K562 (cell line): ENCODE data around the gene TSPAN32. TPM values are rescaled to one million over a fixed set of nuclear protein-coding genes. Genes with fewer than 3 reads are reported as not detected.

ENCODE experiments used
- BACH1 ChIP-seq: fragments of 200-800 bp; sonication (Bioruptor generic); IDR thresholded peaks from 2 replicates; pipeline ENCODE4 v1.6.1; 2016; ENCODE audit warnings: missing genetic modification characterization, missing compliant biosample characterization
- COPS2 ChIP-seq: fragments of 450-650 bp; conservative IDR thresholded peaks from 2 replicates; pipeline ENCODE4 v1.6.1; 2016; ENCODE audit warnings: mild to moderate bottlenecking, moderate library complexity
- DIDO1 ChIP-seq: fragments of 450-650 bp; IDR thresholded peaks from 2 replicates; pipeline ENCODE4 v1.6.1; 2016; ENCODE audit warnings: low read depth, missing biosample characterization, missing genetic modification characterization
- GATAD2B ChIP-seq: fragments of 450-650 bp; IDR thresholded peaks from 2 replicates; pipeline ENCODE4 v1.6.1; 2017; ENCODE audit warnings: mild to moderate bottlenecking, borderline replicate concordance
- GTF2F1 ChIP-seq: IDR thresholded peaks from 2 replicates; pipeline ENCODE4 v1.6.1; 2011; ENCODE audit warnings: low read depth, low read length, improper control_type of control experiment
- HMG20A ChIP-seq: fragments of 450-650 bp; formaldehyde crosslinking; conservative IDR thresholded peaks from 2 replicates; pipeline ENCODE4 v1.4.0; 2020; ENCODE audit warnings: mild to moderate bottlenecking, mixed read lengths
- KAT2B ChIP-seq: IDR thresholded peaks from one replicate; pipeline ENCODE4 v1.6.1; 2012; ENCODE audit warnings: low read depth, mild to moderate bottlenecking, control low read depth, inconsistent platforms, low read length, moderate library complexity
- NFIC ChIP-seq: fragments of 450-650 bp; IDR thresholded peaks from 2 replicates; pipeline ENCODE4 v1.6.1; 2017; ENCODE audit warnings: mild to moderate bottlenecking, inconsistent platforms
- PHF21A ChIP-seq: fragments of 450-650 bp; IDR thresholded peaks from 2 replicates; pipeline ENCODE4 v1.6.1; 2017; ENCODE audit warnings: low read depth, borderline replicate concordance
- POU5F1 ChIP-seq: fragments of 150-350 bp; IDR thresholded peaks from 2 replicates; pipeline ENCODE4 v1.6.1; 2014; ENCODE audit warnings: borderline replicate concordance, low read length, low read depth, mild to moderate bottlenecking; ENCODE audit not compliant: partially characterized antibody
- RBM15 ChIP-seq: fragments of 200-400 bp; formaldehyde crosslinking; IDR thresholded peaks from 2 replicates; pipeline ENCODE4 v1.6.1; 2018; ENCODE audit warnings: mild to moderate bottlenecking, low read length, moderate library complexity; ENCODE audit not compliant: insufficient read depth
- SIN3B ChIP-seq: fragments of 450-650 bp; IDR thresholded peaks from 2 replicates; pipeline ENCODE4 v1.6.1; 2017; ENCODE audit warnings: low read depth, mild to moderate bottlenecking, moderate library complexity
- SP1 ChIP-seq: sonication (generic); formaldehyde crosslinking; IDR thresholded peaks from 2 replicates; pipeline ENCODE4 v1.8.1; 2022; ENCODE audit warnings: mild to moderate bottlenecking, missing genetic modification reagents
- SUPT5H ChIP-seq: fragments of 450-650 bp; IDR thresholded peaks from 2 replicates; pipeline ENCODE4 v1.6.1; 2016
- TCFL5 ChIP-seq: fragments of 250-450 bp; sonication (Bioruptor Pico); conservative IDR thresholded peaks from 2 replicates; pipeline ENCODE4 v1.6.1; 2021; ENCODE audit warnings: mild to moderate bottlenecking, moderate library complexity, matching md5 sums
- U2AF2 ChIP-seq: fragments of 200-400 bp; formaldehyde crosslinking; optimal IDR thresholded peaks from 2 replicates; pipeline ENCODE3; 2017; ENCODE audit warnings: low read depth, mild to moderate bottlenecking, low read length
- ZNF57 ChIP-seq: fragments of 450-650 bp; formaldehyde crosslinking; IDR thresholded peaks from 2 replicates; pipeline ENCODE4 v1.4.0; 2020; ENCODE audit warnings: mild to moderate bottlenecking, moderate library complexity
- ZNF696 ChIP-seq: fragments of 250-450 bp; sonication (Bioruptor Pico); conservative IDR thresholded peaks from 2 replicates; pipeline ENCODE4 v1.4.0; 2020; ENCODE audit warnings: mild to moderate bottlenecking, moderate library complexity
- ZNF785 ChIP-seq: fragments of 250-450 bp; sonication (Bioruptor Pico); IDR thresholded peaks from 2 replicates; pipeline ENCODE4 v1.4.0; 2020; ENCODE audit warnings: mild to moderate bottlenecking
- polyA plus RNA-seq, 8 experiments: library from polyadenylated mRNA; depleted of rRNA in 4 of 8; stranded (reverse) in 5 of 8; unstranded in 3 of 8; fragments of >200 nt; fragmentation: Nextera tagmentation in 2 of 8; fragmentation: Illumina TruSeq in 1 of 8; extraction: Ambion mirVana in 2 of 8; extraction: Trizol in 1 of 8; gene quantifications; 2 replicates each; pipeline versions ENCODE4 v1.2.1 to v1.2.3, GENCODE V29; 2011 to 2014; ENCODE audit warnings: inconsistent platforms in 1 of 8, missing spikeins in 1 of 8
- total RNA-seq, 7 experiments: library from RNA; depleted of rRNA in 6 of 7; stranded (reverse); fragments of >200 nt in 6 of 7; fragmentation: Illumina TruSeq in 2 of 7; extraction: Trizol in 2 of 7; gene quantifications; 2 replicates each; pipeline versions ENCODE4 v1.2.1 to v1.2.3, GENCODE V29; 2011 to 2021; ENCODE audit warnings: low replicate concordance in 1 of 7
- TF ChIP-seq, protein P1 (sequence below): sonication (generic); IDR thresholded peaks from 2 replicates; pipeline ENCODE4 v1.6.1; 2016
- TF ChIP-seq, protein P2 (sequence below): fragments of 450-650 bp; formaldehyde crosslinking; IDR thresholded peaks from 2 replicates; pipeline ENCODE4 v1.4.0; 2020; ENCODE audit warnings: mild to moderate bottlenecking, mixed read lengths
- TF ChIP-seq, protein P3 (sequence below): fragments of 450-650 bp; formaldehyde crosslinking; IDR thresholded peaks from 2 replicates; pipeline ENCODE4 v1.4.0; 2020; ENCODE audit warnings: mild to moderate bottlenecking
- TF ChIP-seq, protein P4 (sequence below): fragments of 250-450 bp; sonication (Bioruptor Pico); IDR thresholded peaks from 2 replicates; pipeline ENCODE4 v1.8.0; 2021; ENCODE audit warnings: mild to moderate bottlenecking, moderate library complexity

Gene TSPAN32
- total and polyA plus RNA-seq, 9 of the 15 experiments (the other 6 are each of a cell fraction or from before 2014, with no cell fraction given), result 0.21 to 7.3 (median 2.6) TPM

DNA sequence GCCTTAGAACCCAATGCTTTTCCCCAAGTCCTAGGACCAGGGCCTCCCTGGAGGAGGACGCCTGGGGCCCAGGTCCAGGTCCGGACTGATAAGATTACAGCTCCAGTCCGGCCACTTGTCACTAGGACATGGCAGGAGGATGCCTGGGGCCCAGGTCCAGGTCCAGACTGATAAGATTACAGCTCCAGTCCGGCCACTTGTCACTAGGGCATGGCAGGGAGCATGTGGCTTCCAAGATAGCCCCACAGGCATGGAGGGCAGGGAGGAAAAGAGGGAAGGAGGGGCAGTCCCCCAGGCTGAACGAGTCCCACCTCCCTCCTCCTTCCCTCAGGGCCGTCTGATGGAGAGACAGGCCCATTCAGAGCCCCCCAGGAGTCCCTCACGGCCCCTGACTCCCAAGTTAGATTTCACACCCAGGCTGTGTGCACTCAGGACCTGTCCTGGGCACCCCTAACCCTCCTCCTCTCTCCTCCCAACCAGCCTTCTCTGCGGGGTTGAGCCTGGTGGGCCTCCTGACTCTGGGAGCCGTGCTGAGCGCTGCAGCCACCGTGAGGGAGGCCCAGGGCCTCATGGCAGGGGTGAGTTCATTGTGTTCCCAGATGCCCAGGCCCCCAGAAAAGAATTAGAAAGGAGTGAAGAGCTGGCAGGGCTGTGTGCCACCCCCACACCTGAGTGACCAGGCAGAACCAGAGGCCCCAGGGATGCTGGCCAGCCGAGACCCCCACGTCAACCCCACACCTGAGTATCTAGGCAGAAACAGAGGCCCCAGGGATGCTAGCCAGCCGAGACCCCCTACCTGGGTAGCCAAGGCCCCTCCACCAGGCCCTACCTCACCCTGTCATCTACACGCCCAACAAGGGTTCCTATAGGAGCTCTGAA, 2.1 kb downstream of the TSPAN32 start (continued):
- TF ChIP-seq DIDO1 (tag) (no peak), ZNF785 (CRISPR knock-in tag) (no peak), HMG20A (CRISPR knock-in tag) (no peak), TCFL5 (no peak; the same call in 1 of the 2 replicates), BACH1 (tag) (no peak), U2AF2 (no peak), KAT2B (no peak), SIN3B (no peak), PHF21A (peak; percentile 65; the same call in 1 of the 2 replicates), GTF2F1 (no peak), RBM15 (no peak), ZNF57 (CRISPR knock-in tag) (peak; percentile 68; the same call in 1 of the 2 replicates), COPS2 (no peak), ZNF696 (CRISPR knock-in tag) (no peak), GATAD2B (peak; percentile 87; the same call in 1 of the 2 replicates), POU5F1 (no peak), SP1 (CRISPR knock-in tag) (peak; percentile 79), NFIC (peak; percentile 97), SUPT5H (no peak)
- TF ChIP-seq, protein P1, sequence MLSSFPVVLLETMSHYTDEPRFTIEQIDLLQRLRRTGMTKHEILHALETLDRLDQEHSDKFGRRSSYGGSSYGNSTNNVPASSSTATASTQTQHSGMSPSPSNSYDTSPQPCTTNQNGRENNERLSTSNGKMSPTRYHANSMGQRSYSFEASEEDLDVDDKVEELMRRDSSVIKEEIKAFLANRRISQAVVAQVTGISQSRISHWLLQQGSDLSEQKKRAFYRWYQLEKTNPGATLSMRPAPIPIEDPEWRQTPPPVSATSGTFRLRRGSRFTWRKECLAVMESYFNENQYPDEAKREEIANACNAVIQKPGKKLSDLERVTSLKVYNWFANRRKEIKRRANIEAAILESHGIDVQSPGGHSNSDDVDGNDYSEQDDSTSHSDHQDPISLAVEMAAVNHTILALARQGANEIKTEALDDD, result no peak
- TF ChIP-seq, protein P2, sequence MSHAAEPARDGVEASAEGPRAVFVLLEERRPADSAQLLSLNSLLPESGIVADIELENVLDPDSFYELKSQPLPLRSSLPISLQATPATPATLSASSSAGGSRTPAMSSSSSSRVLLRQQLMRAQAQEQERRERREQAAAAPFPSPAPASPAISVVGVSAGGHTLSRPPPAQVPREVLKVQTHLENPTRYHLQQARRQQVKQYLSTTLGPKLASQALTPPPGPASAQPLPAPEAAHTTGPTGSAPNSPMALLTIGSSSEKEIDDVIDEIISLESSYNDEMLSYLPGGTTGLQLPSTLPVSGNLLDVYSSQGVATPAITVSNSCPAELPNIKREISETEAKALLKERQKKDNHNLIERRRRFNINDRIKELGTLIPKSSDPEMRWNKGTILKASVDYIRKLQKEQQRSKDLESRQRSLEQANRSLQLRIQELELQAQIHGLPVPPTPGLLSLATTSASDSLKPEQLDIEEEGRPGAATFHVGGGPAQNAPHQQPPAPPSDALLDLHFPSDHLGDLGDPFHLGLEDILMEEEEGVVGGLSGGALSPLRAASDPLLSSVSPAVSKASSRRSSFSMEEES, result no peak
- TF ChIP-seq, protein P3, sequence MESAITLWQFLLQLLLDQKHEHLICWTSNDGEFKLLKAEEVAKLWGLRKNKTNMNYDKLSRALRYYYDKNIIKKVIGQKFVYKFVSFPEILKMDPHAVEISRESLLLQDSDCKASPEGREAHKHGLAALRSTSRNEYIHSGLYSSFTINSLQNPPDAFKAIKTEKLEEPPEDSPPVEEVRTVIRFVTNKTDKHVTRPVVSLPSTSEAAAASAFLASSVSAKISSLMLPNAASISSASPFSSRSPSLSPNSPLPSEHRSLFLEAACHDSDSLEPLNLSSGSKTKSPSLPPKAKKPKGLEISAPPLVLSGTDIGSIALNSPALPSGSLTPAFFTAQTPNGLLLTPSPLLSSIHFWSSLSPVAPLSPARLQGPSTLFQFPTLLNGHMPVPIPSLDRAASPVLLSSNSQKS (CRISPR knock-in tag), result no peak
- TF ChIP-seq, protein P4, sequence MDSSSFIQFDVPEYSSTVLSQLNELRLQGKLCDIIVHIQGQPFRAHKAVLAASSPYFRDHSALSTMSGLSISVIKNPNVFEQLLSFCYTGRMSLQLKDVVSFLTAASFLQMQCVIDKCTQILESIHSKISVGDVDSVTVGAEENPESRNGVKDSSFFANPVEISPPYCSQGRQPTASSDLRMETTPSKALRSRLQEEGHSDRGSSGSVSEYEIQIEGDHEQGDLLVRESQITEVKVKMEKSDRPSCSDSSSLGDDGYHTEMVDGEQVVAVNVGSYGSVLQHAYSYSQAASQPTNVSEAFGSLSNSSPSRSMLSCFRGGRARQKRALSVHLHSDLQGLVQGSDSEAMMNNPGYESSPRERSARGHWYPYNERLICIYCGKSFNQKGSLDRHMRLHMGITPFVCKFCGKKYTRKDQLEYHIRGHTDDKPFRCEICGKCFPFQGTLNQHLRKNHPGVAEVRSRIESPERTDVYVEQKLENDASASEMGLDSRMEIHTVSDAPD (CRISPR knock-in tag), result 0 out of 2 replicates have a peak, but pooled peaks have one; percentile 33
